Tibial artery (tissue), 4 donors: ENCODE results near the gene ACAD9.
"Not testable (repeated sequence)": the region's sequence is repeated elsewhere in the genome, so short reads cannot be mapped to it uniquely, and the experiment has no call there.

Experiments
- DNase-seq, 2 donors: peaks; one replicate each; pipeline ENCODE4 v3.0.0-alpha.2; 2019
- H3K27ac ChIP-seq, 2 donors: fragments of 200-600 bp; sonication (generic) in 1 of 2; 1 replicate in 1 of 2; 2 replicates in 1 of 2; pipeline ENCODE4 v1.5.1; 2018 to 2019; ENCODE audit warnings: mild to moderate bottlenecking in 1 of 2
- H3K27me3 ChIP-seq, 2 donors: fragments of 200-600 bp; sonication (generic) in 1 of 2; one replicate each; pipeline versions ENCODE4 v1.5.1 to v1.6.0; 2016 to 2019
- H3K36me3 ChIP-seq, 3 donors: fragments of 200-600 bp; sonication (generic) in 2 of 3; one replicate each; pipeline ENCODE4 v1.5.1; 2016 to 2019; ENCODE audit warnings: mild to moderate bottlenecking in 2 of 3
- H3K4me1 ChIP-seq, 4 donors: fragments of 200-600 bp; sonication (generic) in 2 of 4; 1 replicate in 3 of 4; 2 replicates in 1 of 4; pipeline ENCODE4 v1.5.1; 2016 to 2019
- H3K4me3 ChIP-seq, 2 donors: fragments of 200-600 bp; sonication (generic) in 1 of 2; 1 replicate in 1 of 2; 2 replicates in 1 of 2; pipeline ENCODE4 v1.5.1; 2018 to 2019; ENCODE audit warnings: mild to moderate bottlenecking in 2 of 2
- H3K9me3 ChIP-seq, 3 donors: fragments of 200-600 bp; sonication (generic) in 1 of 3; one replicate each; pipeline ENCODE4 v1.5.1; 2016 to 2019
- CTCF ChIP-seq, 2 experiments: fragments of 200-600 bp in 1 of 2; fragments of 450-650 bp in 1 of 2; IDR thresholded peaks; one replicate each; pipeline ENCODE4 v1.5.1; 2017 to 2019; ENCODE audit warnings: antibody characterized with exemption in 2 of 2, mild to moderate bottlenecking in 1 of 2, moderate library complexity in 1 of 2
- intact Hi-C: fragments of 100-400 bp; cut with DNase I; formaldehyde crosslinking; loops from one replicate; pipeline ENCODE4 v1.15.0; 2023; ENCODE audit warnings: low total_unique reads

ACAD9 gene

GRCh38 chr3:128855569-128855968, 23.9 kb upstream of the ACAD9 start:
- peaks cover 14 to 32% (median 31%) of the 10 kb centered on the region in 3 donors for H3K9me3 ChIP-seq
- intact Hi-C loops, result no loop called here
- no peak overlapping the region for H3K4me3 ChIP-seq
- H3K27ac ChIP-seq, result no peak overlapping the region
- no peaks in the 10 kb centered on the region for H3K27me3 ChIP-seq
- DNase-seq, result no peak
- TF ChIP-seq CTCF (IDR thresholded peaks at IDR 0.05), result no peak
- no peaks in the 10 kb centered on the region for H3K36me3 ChIP-seq
- no peaks in the 10 kb centered on the region for H3K4me1 ChIP-seq

GRCh38 chr3:128858167-128858566, 21.3 kb upstream of the ACAD9 start:
- intact Hi-C loops, result no loop called here
- no peaks in the 10 kb centered on the region for H3K27me3 ChIP-seq
- H3K4me3 ChIP-seq, result no peak overlapping the region
- peaks cover 14 to 33% (median 31%) of the 10 kb centered on the region in 3 donors for H3K9me3 ChIP-seq
- no peak for TF ChIP-seq CTCF (IDR thresholded peaks at IDR 0.05)
- H3K36me3 ChIP-seq, result no peaks in the 10 kb centered on the region
- DNase-seq, result no peak
- no peaks in the 10 kb centered on the region for H3K4me1 ChIP-seq
- no peak overlapping the region for H3K27ac ChIP-seq

- Histone ChIP-seq H3K4me1 (peaks cover 0 to 5% (median 0%) of the 10 kb centered on the region in 4 donors), H3K27ac (no peak overlapping the region), H3K4me3 (no peak overlapping the region), H3K36me3 (no peaks in the 10 kb centered on the region), H3K27me3 (no peaks in the 10 kb centered on the region), H3K9me3 (peaks cover 14 to 28% (median 26%) of the 10 kb centered on the region in 3 donors)
- intact Hi-C loops, result no loop called here
- no peak for DNase-seq
- no peak for TF ChIP-seq CTCF (IDR thresholded peaks at IDR 0.05)
Measured at GRCh38 chr3:128859630-128860029, 19.8 kb upstream of the ACAD9 start.

GRCh38 chr3:128861491-128861890, 17.9 kb upstream of the ACAD9 start:
- intact Hi-C loops, result no loop called here
- H3K9me3 ChIP-seq, result peaks cover 14 to 28% (median 25%) of the 10 kb centered on the region in 3 donors
- H3K27ac ChIP-seq, result no peak overlapping the region
- H3K36me3 ChIP-seq, result no peaks in the 10 kb centered on the region
- no peak for DNase-seq
- H3K4me3 ChIP-seq, result no peak overlapping the region
- no peaks in the 10 kb centered on the region for H3K27me3 ChIP-seq
- no peak for TF ChIP-seq CTCF (IDR thresholded peaks at IDR 0.05)
- H3K4me1 ChIP-seq, result peaks cover 0 to 9% (median 0%) of the 10 kb centered on the region in 4 donors

GRCh38 chr3:128863560-128863959, 15.9 kb upstream of the ACAD9 start:
- H3K9me3 ChIP-seq, result peaks cover 14 to 20% (median 20%) of the 10 kb centered on the region in 3 donors
- H3K27ac ChIP-seq, result no peak overlapping the region
- DNase-seq, result no peak
- TF ChIP-seq CTCF (IDR thresholded peaks at IDR 0.05), result no peak
- peaks cover 0 to 9% (median 0%) of the 10 kb centered on the region in 4 donors for H3K4me1 ChIP-seq
- no peaks in the 10 kb centered on the region for H3K36me3 ChIP-seq
- no peaks in the 10 kb centered on the region for H3K27me3 ChIP-seq
- intact Hi-C loops, result no loop called here
- H3K4me3 ChIP-seq, result no peak overlapping the region

GRCh38 chr3:128864351-128864811, 15.0 kb upstream of the ACAD9 start:
- Histone ChIP-seq H3K27me3 (no peaks in the 10 kb centered on the region), H3K27ac (no peak overlapping the region), H3K9me3 (peaks cover 9 to 12% (median 12%) of the 10 kb centered on the region in 3 donors), H3K4me1 (peaks cover 0 to 9% (median 0%) of the 10 kb centered on the region in 4 donors), H3K36me3 (no peaks in the 10 kb centered on the region), H3K4me3 (no peak overlapping the region)
- no peak for DNase-seq
- intact Hi-C loops, result no loop called here
- no peak for TF ChIP-seq CTCF (IDR thresholded peaks at IDR 0.05)

GRCh38 chr3:128864849-128865804, 14.3 kb upstream of the ACAD9 start:
- H3K27me3 ChIP-seq, H3K9me3 ChIP-seq, DNase-seq, H3K36me3 ChIP-seq, H3K4me3 ChIP-seq, H3K27ac ChIP-seq, intact Hi-C loops, H3K4me1 ChIP-seq: not testable (repeated sequence)
